H1 (cell line): ENCODE measurements around the gene SLC2A4RG. TPM values are rescaled to one million over a fixed set of nuclear protein-coding genes. Genes with fewer than 3 reads are reported as not detected.

ENCODE experiments used
- BACH1 ChIP-seq: IDR thresholded peaks from 2 replicates; pipeline ENCODE4 v1.6.1; 2012; ENCODE audit warnings: low read length, improper control_type of control experiment
- SAP30 ChIP-seq: fragments of 300-600 bp; sonication (generic); IDR thresholded peaks from 2 replicates; pipeline ENCODE4 v1.7.1; 2012; ENCODE audit warnings: low read length, moderate library complexity, mild to moderate bottlenecking, inconsistent platforms; ENCODE audit not compliant: insufficient read depth, insufficient replicate concordance
- SP2 ChIP-seq: IDR thresholded peaks from 2 replicates; pipeline ENCODE4 v1.6.1; 2012; ENCODE audit warnings: mild to moderate bottlenecking, low read length, inconsistent platforms
- SP4 ChIP-seq: IDR thresholded peaks from 2 replicates; pipeline ENCODE4 v1.6.1; 2012; ENCODE audit warnings: low read length, inconsistent platforms
- TBP ChIP-seq: IDR thresholded peaks from 2 replicates; pipeline ENCODE4 v1.6.1; 2011; ENCODE audit warnings: low read depth, low read length, improper control_type of control experiment
- polyA plus RNA-seq, 7 experiments: library from polyadenylated mRNA; depleted of rRNA in 3 of 7; stranded (reverse) in 5 of 7; unstranded in 2 of 7; fragments of >200 nt in 5 of 7; fragments of 200-250 nt in 2 of 7; gene quantifications; 1 replicate in 5 of 7; 2 replicates in 1 of 7; 4 replicates in 1 of 7; pipeline versions ENCODE4 v1.2.1 to v1.2.3, GENCODE V29; 2011 to 2013; ENCODE audit warnings: missing spikeins in 2 of 7, mixed read lengths in 2 of 7
- total RNA-seq: library from RNA; stranded (reverse); fragmentation: NEBNext Ultra II Directional; extraction: Animal tissue kit (Norgen Biotek cat#: 25700); gene quantifications from 2 replicates; pipeline ENCODE4 v1.2.1, GENCODE V29; 2021

The SLC2A4RG gene
- total and polyA plus RNA-seq, 2 of the 8 experiments (the other 6 are each of a cell fraction or from before 2014, with no cell fraction given), result 15.9 to 29.1 TPM

DNA sequence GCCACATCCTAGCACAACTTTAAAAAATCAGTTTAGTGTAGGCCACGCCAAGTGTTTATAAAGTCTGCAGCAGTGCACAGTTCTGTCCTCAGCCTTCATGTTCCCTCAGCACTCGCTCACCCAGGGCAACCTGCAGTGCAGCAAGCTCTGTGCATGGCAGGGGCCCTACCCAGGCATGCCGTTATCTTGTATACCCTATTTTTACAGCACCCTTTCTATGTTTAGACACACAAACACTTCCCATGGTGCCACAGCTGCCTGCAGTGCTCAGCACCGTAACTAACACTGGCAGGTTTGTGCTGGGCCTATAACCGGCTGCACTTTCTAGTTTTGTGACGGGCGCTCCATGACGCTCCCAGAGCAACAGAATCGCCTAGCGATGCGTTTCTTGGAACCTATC lies 47.7 kb downstream of the SLC2A4RG start (continued):
- TF ChIP-seq BACH1, result no peak
- no peak for TF ChIP-seq SP4
- TF ChIP-seq TBP, result no peak
- TF ChIP-seq SAP30, result no peak
- TF ChIP-seq SP2, result no peak
